Tibial nerve (tissue), 4 donors: ENCODE data around the gene CHCHD1. TPM values are rescaled to one million over a fixed set of nuclear protein-coding genes. Genes with fewer than 3 reads are reported as not detected.

ENCODE experiments used
- DNase-seq, 2 donors: peaks; one replicate each; pipeline ENCODE4 v3.0.0-alpha.2; 2019; ENCODE audit warnings: low spot score in 2 of 2
- H3K27ac ChIP-seq, 4 donors: fragments of 200-600 bp; sonication (generic) in 3 of 4; one replicate each; pipeline ENCODE4 v1.5.1; 2017 to 2019; ENCODE audit warnings: mild to moderate bottlenecking in 1 of 4
- H3K27me3 ChIP-seq, 2 donors: fragments of 200-600 bp; sonication (generic) in 1 of 2; one replicate each; pipeline versions ENCODE4 v1.5.1 to v1.6.0; 2017 to 2019
- H3K36me3 ChIP-seq, 3 donors: fragments of 200-600 bp; sonication (generic); one replicate each; pipeline ENCODE4 v1.5.1; 2018 to 2019
- H3K4me1 ChIP-seq, 4 donors: fragments of 200-600 bp; sonication (generic) in 3 of 4; one replicate each; pipeline ENCODE4 v1.5.1; 2017 to 2019
- H3K4me3 ChIP-seq, 4 donors: fragments of 200-600 bp; sonication (generic) in 3 of 4; one replicate each; pipeline ENCODE4 v1.5.1; 2017 to 2019; ENCODE audit warnings: mild to moderate bottlenecking in 1 of 4, moderate library complexity in 1 of 4
- H3K9me3 ChIP-seq, 4 donors: fragments of 200-600 bp; sonication (generic) in 3 of 4; one replicate each; pipeline ENCODE4 v1.5.1; 2017 to 2019
- EP300 ChIP-seq, 2 donors: sonication (generic); formaldehyde crosslinking; IDR thresholded peaks; one replicate each; pipeline ENCODE4 v1.6.1; 2017; ENCODE audit warnings: antibody characterized with exemption in 2 of 2, mild to moderate bottlenecking in 1 of 2
- POLR2A ChIP-seq, 2 donors: fragments of 450-650 bp; IDR thresholded peaks; one replicate each; pipeline ENCODE4 v1.6.1; 2017; ENCODE audit warnings: antibody characterized with exemption in 2 of 2, mild to moderate bottlenecking in 2 of 2, moderate library complexity in 2 of 2
- WGBS, 2 donors: methylation state at CpG; one replicate each; pipeline ENCODE4 v1.1.5; 2018; 5-methylcytosine and 5-hydroxymethylcytosine counted together
- total RNA-seq, 4 donors: library from RNA; depleted of rRNA; stranded (reverse); fragments of >200 nt; gene quantifications; one replicate each; pipeline ENCODE4 v1.1.0, GENCODE V29; 2016
- TF ChIP-seq, protein P1 (sequence below), 5 experiments: fragments of 200-600 bp in 3 of 5; fragments of 450-650 bp in 2 of 5; sonication (generic) in 3 of 5; IDR thresholded peaks; one replicate each; pipeline ENCODE4 v1.5.1; 2016 to 2019; ENCODE audit warnings: antibody characterized with exemption in 5 of 5, mild to moderate bottlenecking in 3 of 5, moderate library complexity in 2 of 5

The CHCHD1 gene
- total RNA-seq, 4 donors from 2014 or later: 8.2 to 33.0 (median 16.2) TPM

DNA sequence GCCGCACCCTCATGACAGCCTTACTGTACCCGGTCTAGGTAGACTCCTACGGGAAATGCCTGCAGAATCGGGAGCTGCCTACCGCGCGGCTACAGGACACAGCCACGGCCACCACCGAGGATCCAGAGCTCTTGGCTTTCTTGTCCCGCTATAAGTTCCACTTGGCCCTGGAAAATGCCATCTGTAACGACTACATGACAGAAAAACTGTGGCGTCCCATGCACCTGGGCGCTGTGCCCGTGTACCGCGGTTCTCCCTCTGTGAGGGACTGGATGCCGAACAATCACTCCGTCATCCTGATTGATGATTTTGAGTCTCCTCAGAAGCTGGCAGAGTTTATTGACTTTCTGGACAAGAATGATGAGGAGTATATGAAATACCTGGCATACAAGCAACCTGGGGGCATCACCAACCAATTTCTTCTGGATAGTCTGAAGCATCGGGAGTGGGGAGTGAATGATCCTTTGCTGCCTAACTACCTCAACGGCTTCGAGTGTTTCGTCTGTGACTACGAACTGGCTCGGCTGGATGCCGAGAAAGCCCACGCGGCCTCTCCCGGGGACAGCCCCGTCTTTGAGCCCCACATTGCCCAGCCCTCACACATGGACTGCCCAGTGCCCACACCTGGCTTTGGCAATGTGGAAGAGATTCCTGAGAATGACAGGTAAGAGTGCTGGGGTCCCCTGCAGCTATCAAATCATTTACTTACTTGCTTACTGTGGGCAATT, 8.5 kb upstream of the CHCHD1 start:
- peaks cover 0 to 70% (median 11%) of the 10 kb centered on the region in 3 donors for H3K36me3 ChIP-seq
- peak overlapping the region; percentile 76 to 94 (median 88) for H3K4me3 ChIP-seq
- no peak for DNase-seq
- no peaks in the 10 kb centered on the region for H3K27me3 ChIP-seq
- H3K9me3 ChIP-seq: no peaks in the 10 kb centered on the region
- peak overlapping the region; percentile 92 to 100 (median 97) for H3K27ac ChIP-seq
- TF ChIP-seq EP300 (IDR thresholded peaks at IDR 0.05): no peak
- TF ChIP-seq, protein P1, sequence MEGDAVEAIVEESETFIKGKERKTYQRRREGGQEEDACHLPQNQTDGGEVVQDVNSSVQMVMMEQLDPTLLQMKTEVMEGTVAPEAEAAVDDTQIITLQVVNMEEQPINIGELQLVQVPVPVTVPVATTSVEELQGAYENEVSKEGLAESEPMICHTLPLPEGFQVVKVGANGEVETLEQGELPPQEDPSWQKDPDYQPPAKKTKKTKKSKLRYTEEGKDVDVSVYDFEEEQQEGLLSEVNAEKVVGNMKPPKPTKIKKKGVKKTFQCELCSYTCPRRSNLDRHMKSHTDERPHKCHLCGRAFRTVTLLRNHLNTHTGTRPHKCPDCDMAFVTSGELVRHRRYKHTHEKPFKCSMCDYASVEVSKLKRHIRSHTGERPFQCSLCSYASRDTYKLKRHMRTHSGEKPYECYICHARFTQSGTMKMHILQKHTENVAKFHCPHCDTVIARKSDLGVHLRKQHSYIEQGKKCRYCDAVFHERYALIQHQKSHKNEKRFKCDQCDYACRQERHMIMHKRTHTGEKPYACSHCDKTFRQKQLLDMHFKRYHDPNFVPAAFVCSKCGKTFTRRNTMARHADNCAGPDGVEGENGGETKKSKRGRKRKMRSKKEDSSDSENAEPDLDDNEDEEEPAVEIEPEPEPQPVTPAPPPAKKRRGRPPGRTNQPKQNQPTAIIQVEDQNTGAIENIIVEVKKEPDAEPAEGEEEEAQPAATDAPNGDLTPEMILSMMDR (IDR thresholded peaks at IDR 0.05): no peak
- TF ChIP-seq POLR2A (IDR thresholded peaks at IDR 0.05): no peak
- peaks cover 0 to 52% (median 24%) of the 10 kb centered on the region in 4 donors for H3K4me1 ChIP-seq
- 0 to 1% methylated on average over 20 to 24 of the region's 29 CpGs for WGBS, 2 donors

DNA sequence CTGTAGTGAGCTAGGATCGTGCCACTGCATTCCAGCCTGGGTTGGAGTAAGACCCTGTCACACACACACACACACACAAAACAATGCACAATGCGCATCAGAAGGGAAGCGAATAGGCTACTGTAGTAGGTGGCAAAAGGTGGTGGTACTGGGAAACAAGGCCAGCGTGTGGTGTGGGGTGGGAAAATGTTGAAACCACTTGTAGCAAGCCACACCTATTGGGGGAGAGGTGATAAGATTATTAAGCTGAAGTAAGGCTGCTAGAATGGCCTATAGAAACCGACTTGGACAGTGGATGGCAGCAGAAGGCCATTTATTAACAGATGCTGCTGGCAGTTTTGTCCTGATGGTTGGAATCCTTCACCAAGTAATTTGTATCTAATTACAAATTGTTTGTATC, 7.2 kb upstream of the CHCHD1 start:
- peaks cover 0 to 68% (median 11%) of the 10 kb centered on the region in 3 donors for H3K36me3 ChIP-seq
- WGBS, 2 donors: 16 to 18% methylated on average over 5 of the region's 5 CpGs

DNA sequence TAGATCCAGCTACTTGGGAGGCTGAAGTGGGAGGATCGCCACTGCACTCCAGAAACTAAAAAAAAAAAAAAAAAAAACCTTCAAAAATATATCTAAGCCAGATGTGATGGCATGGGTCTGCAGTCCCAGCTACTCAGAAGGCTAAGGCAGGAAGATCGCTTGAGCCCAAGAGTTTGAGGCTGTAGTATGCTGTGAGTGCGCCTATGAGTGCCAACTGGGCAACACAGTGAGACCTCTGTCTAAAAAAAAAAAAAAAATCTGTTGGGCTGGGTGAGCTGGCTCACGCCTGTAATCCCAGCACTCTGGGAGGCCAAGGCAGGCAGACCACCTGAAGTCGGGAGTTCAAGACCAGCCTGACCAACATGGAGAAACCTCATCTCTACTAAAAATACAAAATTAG, 2.8 kb upstream of the CHCHD1 start:
- H3K36me3 ChIP-seq: peaks cover 0 to 57% (median 6%) of the 10 kb centered on the region in 3 donors
- no peak for DNase-seq
- no peak overlapping the region for H3K4me3 ChIP-seq
- no peak for TF ChIP-seq POLR2A (IDR thresholded peaks at IDR 0.05)
- no peak for TF ChIP-seq EP300 (IDR thresholded peaks at IDR 0.05)
- TF ChIP-seq, protein P1 (IDR thresholded peaks at IDR 0.05): no peak
- H3K9me3 ChIP-seq: no peaks in the 10 kb centered on the region
- H3K4me1 ChIP-seq: peaks cover 0 to 65% (median 32%) of the 10 kb centered on the region in 4 donors
- no peaks in the 10 kb centered on the region for H3K27me3 ChIP-seq
- H3K27ac ChIP-seq: no peak overlapping the region
- 81 to 83% methylated on average over 5 of the region's 5 CpGs for WGBS, 2 donors

More for the DNA sequence above, 7.2 kb upstream of the CHCHD1 start:
- Histone ChIP-seq H3K27me3 (no peaks in the 10 kb centered on the region), H3K4me1 (peaks cover 0 to 53% (median 24%) of the 10 kb centered on the region in 4 donors), H3K27ac (no peak overlapping the region), H3K4me3 (no peak overlapping the region), H3K9me3 (no peaks in the 10 kb centered on the region)
- TF ChIP-seq EP300 (IDR thresholded peaks at IDR 0.05) (no peak), POLR2A (IDR thresholded peaks at IDR 0.05) (no peak)
- TF ChIP-seq, protein P1 (IDR thresholded peaks at IDR 0.05): no peak
- DNase-seq: no peak

DNA sequence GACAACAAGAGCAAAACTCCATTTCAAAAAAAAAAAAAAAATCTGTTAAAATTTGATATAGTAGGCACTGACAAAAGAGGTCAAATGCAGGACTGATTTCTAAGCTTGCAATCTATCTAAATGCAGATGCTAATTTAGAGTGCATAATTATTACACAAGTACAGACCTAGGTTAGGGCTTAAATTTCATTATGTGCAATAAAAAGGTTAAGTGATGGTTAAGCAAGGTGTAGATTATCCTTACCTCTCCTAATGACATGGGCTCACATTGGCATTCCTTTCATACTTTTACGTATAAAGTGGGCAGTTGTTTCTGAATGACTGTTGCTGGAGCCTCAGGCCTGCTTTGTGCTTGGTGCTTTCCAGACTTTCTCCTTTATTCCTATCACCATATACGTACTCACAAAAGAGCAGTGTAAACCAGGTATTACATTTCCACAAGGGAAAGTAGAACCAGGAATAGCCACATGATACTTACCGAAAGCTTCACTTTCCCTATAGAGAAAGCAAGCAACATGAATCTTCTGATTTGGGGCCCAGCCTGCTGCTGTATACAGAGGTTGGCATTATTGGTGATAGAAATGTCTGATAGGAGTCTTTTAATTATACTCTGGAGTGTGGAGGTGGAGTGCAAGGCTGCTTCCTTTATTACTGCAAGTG, 2.2 kb upstream of the CHCHD1 start:
- Histone ChIP-seq H3K9me3 (no peaks in the 10 kb centered on the region), H3K27ac (no peak overlapping the region), H3K27me3 (no peaks in the 10 kb centered on the region), H3K4me1 (peaks cover 0 to 65% (median 25%) of the 10 kb centered on the region in 4 donors), H3K36me3 (peaks cover 0 to 55% (median 6%) of the 10 kb centered on the region in 3 donors), H3K4me3 (no peak overlapping the region)
- TF ChIP-seq EP300 (IDR thresholded peaks at IDR 0.05) (no peak), POLR2A (IDR thresholded peaks at IDR 0.05) (no peak)
- TF ChIP-seq, protein P1 (IDR thresholded peaks at IDR 0.05): no peak
- 70 to 72% methylated on average over 3 of the region's 3 CpGs for WGBS, 2 donors
- DNase-seq: no peak

DNA sequence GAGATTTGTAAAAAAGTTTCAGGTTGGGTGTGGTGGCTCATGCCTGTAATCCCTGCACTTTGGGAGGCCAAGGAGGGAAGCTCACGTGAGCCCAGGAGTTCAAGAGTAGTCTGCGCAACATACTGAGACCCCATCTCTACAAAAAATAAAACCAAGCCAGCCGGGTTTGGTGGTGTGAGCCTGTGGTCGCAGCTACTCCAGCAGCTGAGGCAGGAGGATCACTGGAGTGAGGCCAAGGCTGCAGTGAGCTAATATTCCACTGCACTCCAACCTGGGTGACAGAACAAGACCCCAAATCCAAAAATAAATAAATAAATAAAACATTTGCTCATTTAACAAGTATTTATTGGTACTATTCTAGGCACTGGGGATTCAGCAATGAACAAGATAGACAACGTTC, 1.5 kb upstream of the CHCHD1 start:
- no peak for TF ChIP-seq POLR2A (IDR thresholded peaks at IDR 0.05)
- TF ChIP-seq, protein P1 (IDR thresholded peaks at IDR 0.05): no peak
- TF ChIP-seq EP300 (IDR thresholded peaks at IDR 0.05): no peak
- no peak overlapping the region for H3K4me3 ChIP-seq
- DNase-seq: no peak
- H3K27me3 ChIP-seq: no peaks in the 10 kb centered on the region
- H3K9me3 ChIP-seq: no peaks in the 10 kb centered on the region
- H3K4me1 ChIP-seq: peaks cover 0 to 61% (median 22%) of the 10 kb centered on the region in 4 donors
- H3K36me3 ChIP-seq: peaks cover 0 to 49% (median 6%) of the 10 kb centered on the region in 3 donors
- 78 to 82% methylated on average over 5 of the region's 5 CpGs for WGBS, 2 donors
- no peak overlapping the region for H3K27ac ChIP-seq
